ENCODE results near the gene LGALS4. TPM values are rescaled to one million over a fixed set of nuclear protein-coding genes. Genes with fewer than 3 reads are reported as not detected.

The LGALS4 gene
- total and polyA plus RNA-seq, 9 donors, result 0.57 to 7.4 (median 1.4) TPM

GRCh38 chr19:38850436-38850975, 37.8 kb upstream of the LGALS4 start:
- WGBS, 3 donors, result 0 to 1% (median 1%) methylated on average over 20 to 26 of the region's 26 CpGs
- peak in 4 of 5 donors; percentile 99 to 100 (median 99) for DNase-seq

DNA sequence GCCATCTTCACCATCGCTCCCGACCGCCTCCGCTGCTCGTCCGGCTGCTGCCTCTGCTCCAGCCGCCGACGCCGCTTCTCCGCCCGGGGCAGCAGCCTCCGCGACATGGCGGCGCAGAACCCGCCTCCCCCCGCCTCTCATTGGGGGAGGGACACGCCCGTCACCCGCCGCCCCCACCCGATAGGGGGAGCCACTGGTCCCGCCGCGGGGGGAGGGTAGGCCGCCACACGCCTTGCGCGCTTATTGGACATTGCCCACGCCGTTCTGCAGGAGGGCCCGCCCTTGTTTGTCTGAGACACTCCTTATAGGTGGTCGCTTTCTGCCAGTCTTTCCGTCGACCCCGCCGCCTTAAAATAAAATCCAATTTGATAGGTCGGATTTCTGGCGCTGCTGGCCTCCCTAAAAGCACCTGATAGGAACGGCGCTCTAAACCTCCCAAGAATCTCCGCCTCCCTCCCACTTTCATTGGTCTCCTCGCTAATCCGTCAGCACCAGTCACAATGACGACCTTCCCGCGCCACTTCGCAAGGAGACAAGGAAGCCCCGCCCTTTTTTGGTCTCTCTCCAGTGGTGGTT, 37.2 kb upstream of the LGALS4 start, which contains the start of gene HNRNPL:
HNRNPL (minus strand) TSS at position 127 of the 576 bp plus-strand sequence; CDS start at position 107, 20 bp downstream.
- intact Hi-C loops (cut with DNase I), result loop anchor here in 3 of 4 donors (1.0 to 10.0 kb wide), 4 partner anchors 49 to 213 kb away; partner anchors contain the start of genes ACTN4 (in 2 of the 3), NFKBIB (in 1 of the 3) and SIRT2 (in 1 of the 3)
- peak in 4 of 5 donors; percentile 99 to 100 (median 99) for DNase-seq
- Histone ChIP-seq H3K4me3 (peak within 1 kb of the TSS; percentile 99), H3K9me3 (no peaks in the 10 kb centered on the region), H3K36me3 (no peaks in the 10 kb centered on the region), H3K27ac (peak within 1 kb of the TSS; percentile 100), H3K4me1 (ENCODE audit: insufficient read depth) (peaks cover 13% of the 10 kb centered on the region), H3K27me3 (no peaks in the 10 kb centered on the region)
- 0 to 1% (median 0%) methylated on average over 34 to 50 of the region's 50 CpGs for WGBS, 3 donors
- peak; percentile 35 for TF ChIP-seq EP300 (IDR thresholded peaks at IDR 0.05)
- TF ChIP-seq POLR2A (IDR thresholded peaks at IDR 0.05), result peak; percentile 99
- peak; percentile 36 to 76 (median 67) for TF ChIP-seq CTCF (IDR thresholded peaks at IDR 0.05)

More at GRCh38 chr19:38850436-38850975, 37.8 kb upstream of the LGALS4 start:
- peak overlapping the region; percentile 89 to 98 for H3K27ac ChIP-seq
- H3K4me1 ChIP-seq (ENCODE audit: insufficient read depth), result peaks cover 13% of the 10 kb centered on the region
- H3K9me3 ChIP-seq, result no peaks in the 10 kb centered on the region
- TF ChIP-seq EP300 (IDR thresholded peaks at IDR 0.05) (peak; percentile 52), CTCF (IDR thresholded peaks at IDR 0.05) (peak; percentile 11 to 59 (median 58)), POLR2A (IDR thresholded peaks at IDR 0.05) (peak; percentile 87)
- H3K36me3 ChIP-seq, result no peaks in the 10 kb centered on the region
- intact Hi-C loops (cut with DNase I), result loop anchor here in 2 of 4 donors (1.0 to 5.0 kb wide), 3 partner anchors 49 to 213 kb away; partner anchors contain the start of genes ACTN4 (in 1 of the 2), NFKBIB (in 1 of the 2) and SIRT2 (in 1 of the 2)
- H3K4me3 ChIP-seq, result peak overlapping the region; percentile 67
- no peaks in the 10 kb centered on the region for H3K27me3 ChIP-seq

DNA sequence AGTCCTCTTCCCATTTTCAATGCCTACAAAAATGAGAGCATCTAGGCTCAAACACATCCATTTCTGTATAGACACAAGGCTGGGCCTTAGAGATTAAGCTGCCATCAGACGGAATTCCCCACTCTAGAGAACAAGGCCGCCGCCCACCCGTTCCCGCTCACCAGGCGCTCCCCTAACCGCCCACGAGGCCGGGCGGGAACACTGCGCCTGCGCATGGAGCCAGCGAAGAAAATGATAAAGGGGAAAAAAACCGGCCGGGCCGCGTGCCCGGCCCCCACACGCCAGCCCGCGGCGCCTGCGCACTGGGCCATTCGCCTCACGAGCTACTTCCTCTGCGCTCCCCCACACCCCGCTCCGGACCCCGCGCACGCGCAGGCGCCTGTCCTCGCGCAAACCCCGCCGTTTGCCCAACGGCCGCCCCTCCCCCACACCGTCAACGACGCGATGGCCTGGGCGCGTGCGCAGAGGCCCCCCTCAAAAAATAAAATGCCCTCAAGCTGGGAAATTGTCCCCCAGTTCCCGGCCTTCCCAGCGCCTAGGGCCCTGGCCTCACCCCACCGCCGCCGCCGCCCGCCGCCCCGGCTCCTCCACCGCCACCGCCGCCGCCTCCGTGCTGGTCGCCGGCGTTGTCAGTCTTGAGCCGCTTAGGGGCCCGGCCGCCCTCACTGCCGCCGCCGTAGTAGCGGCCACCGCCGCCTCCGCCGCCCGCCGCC, 36.6 kb upstream of the LGALS4 start:
- intact Hi-C loops (cut with DNase I), result loop anchor here in 1 of 4 donors (10.0 kb wide), 1 partner anchor 205 kb away; the partner anchor contains the start of gene ACTN4
- Histone ChIP-seq H3K4me3 (peak overlapping the region; percentile 99), H3K36me3 (no peaks in the 10 kb centered on the region), H3K9me3 (no peaks in the 10 kb centered on the region), H3K27ac (peak overlapping the region; percentile 100), H3K27me3 (no peaks in the 10 kb centered on the region), H3K4me1 (ENCODE audit: insufficient read depth) (peaks cover 13% of the 10 kb centered on the region)
- DNase-seq, result peak; percentile 98 to 99 (median 99)
- TF ChIP-seq CTCF (IDR thresholded peaks at IDR 0.05) (no peak), EP300 (IDR thresholded peaks at IDR 0.05) (no peak), POLR2A (IDR thresholded peaks at IDR 0.05) (no peak)
- WGBS, 3 donors, result 0% methylated on average over 53 to 76 of the region's 76 CpGs

Measured in ovary (tissue), 9 donors.